GM19324 (cell line): ENCODE data around the gene PPP1R37.

ENCODE experiments used
- ATAC-seq: cut with Tn5 transposase; IDR thresholded peaks from one replicate; pipeline ENCODE4 v1.9.1; 2021; ENCODE audit warnings: mild to moderate bottlenecking, moderate library complexity; ENCODE audit not compliant: unreplicated experiment, low FRiP score

Gene PPP1R37

DNA sequence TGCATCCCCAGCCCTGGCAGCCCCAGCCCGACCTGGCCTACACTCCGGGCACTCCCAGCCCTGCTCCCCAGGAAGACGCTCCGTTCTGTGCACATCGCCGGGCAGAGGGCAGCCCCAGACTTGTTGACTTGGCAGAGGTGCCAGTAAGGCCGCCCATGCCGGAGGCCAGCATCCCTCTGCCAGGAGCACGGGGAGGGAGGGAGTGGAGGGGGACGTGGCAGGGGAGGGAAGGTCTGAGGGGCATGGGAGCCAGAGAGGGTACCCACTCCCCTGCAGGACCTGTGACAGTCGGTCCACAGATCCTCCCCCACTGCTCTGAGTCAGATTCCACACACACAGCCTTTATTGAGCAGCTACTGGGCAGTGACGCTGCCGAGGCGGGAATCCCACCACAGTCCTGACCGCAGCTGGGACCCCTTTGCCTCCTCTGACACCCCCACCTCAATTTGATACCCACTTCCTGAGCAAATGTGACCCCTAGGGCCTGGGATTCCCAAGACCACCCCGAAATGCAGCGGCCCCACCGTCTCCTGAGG is 69.7 kb downstream of the PPP1R37 start:
- ATAC-seq, result no peak

DNA sequence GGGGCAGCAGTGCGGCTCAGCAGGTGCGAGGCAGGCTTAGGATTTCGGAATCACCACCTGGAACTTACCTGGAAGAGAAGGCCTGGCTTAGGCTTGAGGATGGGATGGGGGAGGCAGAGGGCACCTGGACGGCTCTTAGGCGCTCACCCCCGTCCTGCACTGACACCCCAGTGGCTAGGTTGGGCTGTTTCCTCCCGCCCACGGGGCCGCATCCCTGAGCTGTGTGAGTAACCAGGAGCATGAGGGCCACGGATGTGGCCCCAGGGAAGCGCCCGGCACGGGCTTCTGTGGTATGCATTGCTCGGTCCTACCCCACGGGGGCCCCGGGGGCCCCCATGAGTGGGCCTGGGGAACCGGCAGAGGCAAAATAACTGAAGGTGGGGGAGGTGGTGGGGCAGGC is 70.2 kb downstream of the PPP1R37 start:
- no peak for ATAC-seq

DNA sequence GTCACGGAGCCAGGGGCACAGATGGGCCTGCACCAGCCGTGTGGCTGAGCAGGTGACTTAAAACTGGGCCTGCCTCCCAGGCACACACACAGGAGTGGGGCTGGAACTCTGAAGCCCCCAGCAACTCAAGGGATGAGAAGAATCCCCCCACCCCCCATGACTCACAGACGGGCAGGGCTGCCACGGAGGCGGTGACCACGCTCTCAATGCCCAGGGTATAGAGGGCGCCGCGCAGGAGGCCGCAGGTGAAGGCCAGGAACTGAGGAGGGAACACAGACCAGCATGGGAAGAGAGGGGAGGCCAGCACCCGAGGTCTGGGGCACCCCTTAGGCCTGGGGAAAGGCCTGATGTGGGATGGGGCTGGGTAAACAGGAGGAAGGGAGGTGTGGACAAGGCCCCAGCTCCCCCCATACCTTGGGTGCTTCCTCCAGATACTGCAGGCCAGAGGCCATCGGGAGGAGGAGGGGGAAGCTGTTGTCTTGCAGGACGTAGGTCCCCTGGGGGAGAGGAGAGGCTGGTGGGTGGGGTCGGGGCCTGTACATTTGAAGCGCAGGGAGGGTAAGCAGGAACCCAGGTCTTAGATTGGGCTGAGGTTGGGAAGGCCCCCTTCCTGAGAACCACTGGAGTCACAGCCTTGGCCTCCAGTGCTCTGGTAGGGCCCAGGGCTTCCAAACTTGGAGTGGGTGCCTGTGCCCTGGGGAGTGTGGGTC is 70.9 kb downstream of the PPP1R37 start:
- no peak for ATAC-seq

DNA sequence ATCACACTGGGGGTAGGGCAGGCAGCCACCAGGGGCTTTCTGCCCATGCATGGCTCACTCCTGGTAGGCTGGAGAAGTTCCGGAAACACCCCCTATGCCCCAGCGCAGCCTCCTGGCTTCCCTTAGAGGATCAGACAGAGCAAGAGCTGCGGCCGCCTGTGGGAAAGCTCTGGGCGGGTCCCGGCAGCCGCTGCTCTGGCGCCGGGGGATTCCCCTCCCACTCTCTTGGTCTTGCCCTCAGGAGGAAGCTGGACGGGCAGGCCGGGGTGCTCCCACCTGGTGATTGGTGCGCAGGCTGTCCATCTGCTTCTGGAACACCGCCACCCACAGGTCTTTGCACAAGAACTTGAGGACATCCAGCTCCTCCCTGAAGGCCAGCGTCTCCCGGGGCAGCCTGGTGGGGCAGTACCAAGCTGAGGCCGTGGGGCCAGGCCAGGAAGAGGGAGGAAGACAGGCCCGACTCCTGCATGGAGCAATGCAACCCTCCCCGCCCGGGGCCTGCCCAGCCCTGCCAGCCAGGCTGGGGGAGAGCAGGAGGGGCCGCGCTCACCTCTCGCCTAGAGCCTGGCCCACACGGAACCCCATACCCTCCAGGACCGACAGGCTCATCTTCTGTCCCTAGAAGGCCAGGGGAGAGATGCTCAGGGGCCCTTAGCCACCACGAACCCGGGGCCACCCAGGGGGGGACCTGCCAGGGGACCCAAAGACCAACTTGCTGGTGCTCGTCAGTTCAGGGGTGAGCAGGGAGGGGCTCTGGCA is 71.8 kb downstream of the PPP1R37 start:
- no peak for ATAC-seq

DNA sequence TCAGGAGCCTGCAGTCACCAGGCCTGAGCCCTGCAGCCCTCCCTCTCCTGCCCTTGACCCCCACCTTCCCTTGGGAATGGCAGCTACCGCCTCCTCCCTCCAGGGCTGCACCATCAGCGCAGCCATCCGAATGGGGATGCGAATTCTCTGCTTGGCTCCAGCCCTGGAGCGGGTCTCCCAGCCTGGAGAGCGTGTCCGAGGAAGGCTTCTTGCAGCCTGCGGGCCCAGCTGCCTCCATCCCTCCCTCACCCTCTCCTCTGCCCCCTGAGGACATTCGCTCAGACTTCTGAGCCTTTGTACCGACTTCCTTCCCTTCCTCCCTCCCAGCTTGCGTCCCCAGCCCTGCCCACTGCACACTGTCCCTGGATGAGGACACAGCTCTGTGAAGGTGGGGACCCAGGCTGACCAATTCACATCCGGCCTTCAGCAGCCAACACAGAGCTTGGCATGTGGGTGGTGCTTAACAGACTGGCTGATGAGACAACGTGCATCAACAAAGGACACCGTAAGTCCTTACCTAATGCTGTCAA is 73.8 kb downstream of the PPP1R37 start:
- no peak for ATAC-seq

DNA sequence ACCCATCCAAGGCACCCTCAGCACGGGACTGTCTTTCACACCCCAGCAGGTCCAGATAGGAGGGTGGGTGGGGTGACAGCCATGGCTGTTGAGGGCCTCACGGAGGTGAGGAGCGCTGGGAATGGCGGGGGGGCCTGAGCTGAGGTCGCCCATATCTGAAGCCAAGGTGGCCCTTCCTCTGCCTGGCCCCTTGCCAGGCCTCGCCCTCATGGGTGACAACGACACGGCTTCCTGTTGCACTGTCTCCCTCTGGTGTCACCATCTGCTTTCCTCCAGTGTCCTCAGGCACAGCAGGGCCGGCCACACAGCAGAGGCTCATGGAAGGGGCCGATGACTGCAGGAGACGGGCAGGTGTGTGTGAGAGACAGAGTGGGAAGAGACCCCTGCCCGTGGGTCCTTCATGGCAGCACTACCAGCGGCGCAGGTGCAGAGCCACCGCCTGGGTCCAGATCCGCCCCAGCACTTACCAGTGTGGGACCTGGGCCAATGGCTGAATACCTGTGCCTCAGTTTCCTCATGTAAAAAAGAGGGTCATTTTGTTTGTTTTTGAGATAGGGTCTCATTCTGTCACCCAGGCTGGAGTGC is 75.9 kb downstream of the PPP1R37 start:
- no peak for ATAC-seq

DNA sequence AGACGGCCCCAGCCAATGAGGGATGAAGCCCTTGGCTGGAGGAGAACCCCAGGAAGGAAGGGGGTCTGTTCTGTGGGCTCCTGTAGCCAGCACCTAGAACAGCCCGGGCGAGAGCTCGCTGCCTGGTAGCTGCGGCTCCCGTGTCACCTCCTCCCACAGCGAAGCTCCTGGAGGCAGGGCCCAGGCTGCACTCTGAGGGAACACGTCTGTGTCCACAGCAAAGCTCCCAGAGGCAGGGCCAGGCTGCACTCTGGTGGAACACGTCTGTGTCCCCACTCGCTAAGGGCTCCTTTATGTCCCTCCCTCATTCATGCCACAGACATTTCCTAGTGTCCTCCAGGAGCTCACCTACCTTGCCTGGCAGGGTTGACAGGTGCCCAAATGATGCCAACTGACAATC is 76.6 kb downstream of the PPP1R37 start:
- no peak for ATAC-seq

DNA sequence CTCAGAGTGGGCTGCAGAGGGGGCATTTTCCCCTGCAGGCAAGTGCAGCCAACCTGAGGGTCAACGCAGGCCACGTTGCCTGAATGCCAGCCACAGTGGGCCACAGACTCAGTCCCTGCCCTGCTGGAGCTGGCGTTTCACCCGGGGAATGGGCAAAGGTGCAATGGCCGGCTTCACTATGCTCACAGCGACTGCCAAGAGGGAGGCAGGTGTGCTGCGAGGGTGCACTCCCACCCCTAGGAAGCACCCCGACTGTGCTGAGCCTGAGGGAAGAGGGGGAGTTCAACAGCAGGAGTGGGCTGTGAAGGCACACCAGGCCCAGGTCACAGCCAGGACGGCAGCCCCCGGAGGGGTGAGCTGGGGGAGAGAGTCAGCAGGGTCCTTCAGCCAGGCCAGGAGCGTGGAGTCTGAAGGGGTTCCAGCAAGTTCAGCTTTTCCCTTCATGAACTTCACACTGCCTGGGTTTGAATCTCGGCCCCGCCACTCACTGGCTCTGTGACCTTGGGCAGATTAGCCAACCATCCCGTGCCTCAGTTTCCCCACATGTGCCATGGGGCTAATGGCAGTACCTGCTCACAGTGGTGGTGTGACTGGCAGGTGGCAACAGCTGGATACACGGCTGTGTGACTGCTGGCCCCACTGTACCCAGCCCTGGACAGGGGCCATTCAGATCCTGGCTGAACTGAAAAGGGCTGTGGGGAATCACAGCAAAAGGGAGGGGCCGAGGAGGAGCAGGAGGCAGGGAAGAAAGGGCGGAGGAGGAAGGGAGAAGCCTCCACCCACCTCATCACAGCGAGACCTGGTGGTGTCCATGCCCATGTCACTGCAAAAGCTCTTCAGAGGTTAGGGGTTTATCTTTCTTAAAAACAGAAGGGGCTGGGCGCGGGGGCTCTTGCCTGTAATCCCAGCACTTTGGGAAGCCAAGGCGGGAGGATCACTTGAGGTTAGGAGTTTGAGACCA is 77.4 kb downstream of the PPP1R37 start:
- ATAC-seq, result no peak

DNA sequence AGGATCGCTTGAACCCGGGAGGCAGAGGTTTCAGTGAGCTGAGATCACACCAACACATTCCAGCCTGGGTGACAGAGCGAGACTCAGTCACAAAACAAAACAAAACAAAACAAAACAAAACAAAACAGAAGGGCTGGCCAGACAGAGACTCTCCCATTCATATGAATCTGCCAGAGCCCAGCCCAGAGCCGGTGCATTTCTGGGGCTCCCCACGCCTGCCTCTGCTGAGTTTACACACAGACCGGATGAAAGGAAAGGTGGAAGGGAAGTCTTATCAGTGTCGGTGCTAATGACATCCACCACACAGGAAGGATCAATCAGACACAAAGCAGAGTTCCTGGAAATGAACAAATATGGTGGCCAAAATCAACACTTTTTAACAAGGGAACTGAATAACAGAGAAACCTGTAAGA is 78.2 kb downstream of the PPP1R37 start:
- ATAC-seq, result no peak

DNA sequence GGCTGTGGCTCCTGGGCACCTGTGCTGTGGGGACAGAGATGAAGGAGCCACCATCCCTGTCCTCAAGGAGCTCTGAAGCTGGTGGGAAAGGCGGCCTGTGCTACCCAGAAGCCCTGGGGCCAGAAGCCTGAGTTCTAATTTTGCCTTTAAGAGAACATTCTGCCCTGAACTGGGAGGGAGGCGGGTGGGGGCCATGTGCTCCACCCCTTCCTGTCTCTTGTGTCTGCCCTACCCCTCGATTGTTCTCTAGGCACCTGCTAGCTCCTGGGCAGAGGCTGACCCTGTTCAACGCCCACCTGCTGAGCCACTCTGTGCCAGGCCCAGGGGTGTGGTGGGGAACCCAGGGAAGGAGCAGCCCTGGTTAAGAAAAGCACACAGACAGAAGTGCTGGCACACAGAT is 79.2 kb downstream of the PPP1R37 start:
- no peak for ATAC-seq

DNA sequence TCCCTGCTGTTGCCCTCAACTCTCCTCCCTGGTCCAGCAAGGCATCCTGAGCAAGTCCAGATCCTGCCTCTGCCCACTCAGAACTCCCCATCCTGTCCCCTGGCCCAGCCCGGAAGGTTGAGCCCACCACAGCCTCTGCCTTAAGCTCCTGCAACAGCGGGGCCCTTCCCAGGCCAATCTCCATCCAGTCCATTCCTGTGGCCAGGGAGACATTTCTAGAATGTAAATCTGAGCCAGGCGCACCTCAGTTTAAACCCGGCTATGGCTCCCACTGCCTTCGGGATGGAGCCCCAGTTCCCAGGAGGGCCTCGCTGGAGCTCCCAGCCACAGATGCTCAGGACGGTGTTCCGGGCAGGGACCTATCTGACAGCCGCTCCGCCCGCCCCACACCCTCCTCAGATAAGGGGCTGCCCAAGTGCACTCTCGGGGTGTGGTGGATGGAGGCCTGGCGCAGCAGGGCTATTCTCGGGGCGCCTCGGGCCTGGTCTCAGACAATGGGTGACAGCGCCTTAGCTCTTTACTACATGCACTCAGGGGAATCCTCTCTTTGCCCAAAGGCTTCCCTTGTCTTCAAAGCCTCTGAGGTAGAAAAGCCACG is 79.7 kb downstream of the PPP1R37 start:
- no peak for ATAC-seq

DNA sequence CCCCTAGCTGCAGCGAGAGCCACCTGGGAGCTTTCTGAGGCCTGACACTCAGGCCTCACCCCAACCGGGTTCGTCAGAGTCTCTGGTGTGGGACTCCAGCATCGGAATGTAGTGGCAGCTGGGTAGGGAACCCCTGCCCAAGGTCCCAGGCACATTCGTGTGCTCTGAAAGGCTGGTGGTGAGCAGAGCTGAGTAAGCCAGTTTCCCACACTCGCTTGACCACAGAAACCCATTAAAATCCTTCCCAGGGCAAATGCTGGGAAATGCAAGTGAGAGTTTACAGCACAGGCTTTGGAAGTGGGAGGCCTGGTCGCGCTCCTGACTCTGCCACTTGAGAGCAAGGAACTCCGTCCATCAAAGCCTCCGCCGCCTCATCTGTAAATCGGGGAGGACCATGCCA is 80.8 kb downstream of the PPP1R37 start:
- ATAC-seq, result no peak

DNA sequence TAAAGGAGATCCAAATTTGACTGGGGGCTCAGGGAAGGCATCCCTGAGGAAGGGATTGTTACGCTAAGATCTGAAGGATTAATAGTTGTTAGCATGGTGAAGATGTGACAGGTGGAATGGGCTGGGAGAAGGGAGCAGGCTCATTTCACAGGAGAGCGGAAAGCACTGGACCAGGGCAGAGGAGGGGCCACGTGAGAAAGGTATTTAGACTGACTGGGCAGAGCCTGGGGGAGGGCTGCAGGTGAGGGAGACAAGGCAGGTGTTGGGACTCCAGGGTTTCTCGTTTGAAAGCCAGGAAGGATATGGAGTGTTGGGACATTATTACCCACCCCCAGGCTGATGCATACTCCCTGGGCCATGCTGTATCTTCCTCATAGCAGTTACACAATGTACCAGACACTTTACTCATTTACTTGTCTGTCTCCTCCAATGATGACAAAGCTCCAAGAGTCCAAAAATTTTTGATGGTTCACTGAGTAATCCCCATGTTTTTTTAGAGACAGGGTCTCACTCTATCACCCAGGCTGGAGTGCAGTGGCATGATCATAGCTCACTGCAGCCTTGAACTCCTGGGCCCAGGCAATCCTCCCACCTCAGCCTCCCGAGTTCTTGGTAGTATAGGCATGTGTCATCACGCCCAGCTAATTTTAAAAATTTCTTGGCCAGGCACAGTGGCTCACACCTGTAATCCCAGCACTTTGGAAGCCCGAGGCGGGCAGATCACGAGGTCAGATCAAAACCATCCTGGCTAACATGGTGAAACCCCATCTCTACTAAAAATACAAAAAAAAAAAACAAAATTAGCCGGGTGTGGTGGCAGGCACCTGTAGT is 82.8 kb downstream of the PPP1R37 start:
- ATAC-seq, result no peak

DNA sequence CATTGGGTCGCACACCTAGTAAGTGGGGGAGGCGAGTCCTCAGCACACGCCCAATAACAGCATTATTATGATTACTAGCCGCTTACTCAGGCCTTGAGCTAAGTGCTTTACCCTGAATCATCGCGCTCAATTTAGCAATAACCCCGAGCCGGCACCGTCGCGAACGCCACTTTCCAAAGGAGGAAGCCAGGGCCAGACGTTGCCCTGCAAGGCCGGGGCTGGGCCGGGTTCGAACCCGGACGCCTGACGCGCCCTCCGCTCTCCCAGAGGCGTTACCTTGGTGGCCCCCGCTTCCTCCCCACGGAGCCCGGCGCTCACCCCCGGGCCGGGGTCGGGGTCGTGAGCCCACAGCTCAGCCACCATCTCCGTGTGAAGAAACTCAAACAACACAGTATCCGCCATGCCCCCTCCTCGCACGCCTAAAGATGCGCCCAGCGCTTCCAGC is 84.9 kb downstream of the PPP1R37 start, which contains the start of gene TRAPPC6A:
TRAPPC6A (minus strand) TSS at position 421 of the 445 bp plus-strand sequence; CDS start at position 402, 19 bp downstream.
- ATAC-seq, result no peak

DNA sequence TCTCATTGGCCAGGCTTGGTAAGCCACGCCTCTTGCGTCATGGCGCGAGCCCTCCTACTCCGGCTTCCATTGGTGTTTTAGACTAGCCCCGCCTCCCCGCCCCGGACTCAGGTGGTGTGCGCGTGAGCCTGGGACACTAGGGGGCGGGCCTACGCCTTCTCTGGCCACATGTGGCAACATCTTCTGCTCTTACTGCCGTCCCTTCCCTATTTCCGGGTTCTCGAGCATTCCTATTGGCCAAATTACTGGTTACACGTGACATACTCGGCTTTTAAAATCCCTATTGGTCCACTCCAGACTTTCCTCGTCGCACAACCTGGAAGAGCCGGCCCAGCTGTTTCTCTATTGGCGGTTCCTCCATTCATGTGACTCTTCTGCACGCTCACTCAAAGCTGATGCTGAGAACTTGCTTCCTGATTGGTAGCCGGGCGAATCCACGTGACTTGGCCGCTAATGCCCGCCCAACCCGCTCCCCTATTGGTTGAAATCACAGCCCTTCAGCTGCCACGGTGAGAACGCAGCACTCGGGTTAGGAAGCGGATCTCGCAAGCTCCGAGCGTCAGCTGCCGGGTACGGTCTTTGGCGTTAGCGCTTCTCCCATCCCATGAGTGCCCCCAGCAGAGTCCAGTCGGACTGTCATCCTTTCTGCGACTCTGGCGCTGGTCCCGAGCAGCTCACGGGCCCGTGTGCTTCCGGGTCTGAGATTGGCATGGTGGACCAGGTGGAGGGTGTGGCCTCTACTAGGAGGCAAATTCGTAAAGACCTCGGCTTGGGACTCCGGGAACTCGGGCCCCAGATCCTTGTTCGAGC is 85.5 kb downstream of the PPP1R37 start, which contains the start of gene BLOC1S3:
BLOC1S3 (plus strand) TSS at position 523 of the 810 bp plus-strand sequence. CDS start 513 bp downstream, outside the sequence.
- peak; percentile 87 for ATAC-seq

DNA sequence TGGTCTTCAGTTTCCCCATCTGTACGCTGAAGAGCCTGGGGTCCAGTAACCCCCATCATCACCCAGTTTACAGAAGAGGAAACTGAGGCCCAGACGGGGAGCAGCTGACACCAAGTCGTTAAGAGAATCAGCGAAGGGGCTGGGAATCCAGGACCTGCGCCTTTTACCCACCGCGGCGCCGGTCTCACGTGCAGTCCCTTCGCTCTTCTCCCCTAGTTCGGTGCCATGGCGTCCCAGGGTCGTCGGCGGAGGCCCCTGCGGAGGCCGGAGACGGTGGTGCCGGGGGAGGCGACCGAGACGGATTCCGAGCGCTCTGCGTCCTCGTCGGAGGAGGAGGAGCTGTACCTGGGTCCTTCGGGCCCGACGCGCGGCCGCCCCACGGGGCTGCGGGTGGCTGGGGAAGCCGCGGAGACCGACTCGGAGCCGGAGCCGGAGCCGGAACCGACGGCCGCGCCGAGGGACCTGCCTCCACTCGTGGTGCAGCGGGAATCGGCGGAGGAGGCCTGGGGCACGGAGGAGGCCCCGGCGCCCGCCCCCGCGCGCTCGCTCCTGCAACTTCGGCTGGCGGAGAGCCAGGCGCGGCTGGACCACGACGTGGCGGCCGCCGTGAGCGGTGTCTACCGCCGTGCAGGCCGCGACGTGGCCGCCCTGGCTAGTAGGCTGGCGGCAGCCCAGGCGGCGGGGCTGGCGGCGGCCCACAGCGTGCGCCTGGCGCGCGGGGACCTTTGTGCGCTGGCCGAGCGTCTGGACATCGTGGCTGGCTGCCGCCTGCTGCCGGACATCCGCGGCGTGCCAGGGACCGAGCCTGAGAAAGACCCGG is 86.3 kb downstream of the PPP1R37 start:
- peak; percentile 0 for ATAC-seq

DNA sequence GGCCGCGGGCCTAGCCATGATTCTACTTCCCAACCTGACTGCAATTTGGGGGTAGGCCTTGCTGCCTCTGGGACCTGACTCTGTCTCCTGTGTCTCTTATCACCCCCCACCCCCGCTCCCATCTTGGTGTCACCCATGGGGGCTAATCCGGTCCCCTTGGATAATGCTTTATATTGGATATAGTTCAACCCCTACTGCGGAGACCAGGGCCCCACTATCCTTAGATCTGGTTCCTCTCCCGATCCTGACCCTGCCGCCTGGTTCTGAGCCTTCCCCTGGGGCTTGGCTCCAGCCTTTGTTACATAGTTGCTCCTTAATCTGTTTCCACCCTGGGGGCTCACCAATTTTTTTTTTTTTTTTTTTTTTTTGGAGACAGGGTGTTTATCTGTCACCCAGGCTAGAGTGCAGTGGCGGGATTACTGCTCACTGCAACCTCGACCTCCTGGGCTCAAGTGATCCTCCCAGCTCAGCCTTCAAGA is 87.0 kb downstream of the PPP1R37 start:
- no peak for ATAC-seq
